ENCODE data around the gene CNIH1. TPM values are rescaled to one million over a fixed set of nuclear protein-coding genes. Genes with fewer than 3 reads are reported as not detected.
"Not testable (repeated sequence)": the region's sequence is repeated elsewhere in the genome, so short reads cannot be mapped to it uniquely, and the experiment has no call there.

The CNIH1 gene
- total RNA-seq, 1 experiment from 2014 or later: 80.7 TPM

DNA sequence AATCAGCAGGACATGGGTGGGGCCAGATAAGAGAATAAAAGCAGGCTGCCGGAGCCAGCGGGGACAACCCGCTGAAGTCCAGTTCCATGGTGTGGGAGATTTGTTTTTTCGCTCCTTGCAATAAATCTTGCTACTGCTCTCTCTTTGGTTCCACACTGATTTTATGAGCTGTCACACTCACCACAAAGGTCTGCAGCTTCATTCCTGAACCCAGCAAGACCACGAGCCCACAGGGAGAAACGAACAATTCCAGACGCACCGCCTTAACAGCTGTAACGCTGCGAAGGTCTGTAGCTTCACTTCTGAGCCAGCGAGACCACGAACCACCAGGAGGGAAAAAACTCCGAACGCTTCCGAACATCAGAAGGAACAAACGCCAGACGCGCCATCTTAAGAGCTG, 2.8 kb upstream of the CNIH1 start:
- ChIA-PET CTCF (interaction anchor here (2.2 kb wide), 1 partner anchor 77 kb away, joined by 7 read pairs; no protein-coding TSS in a partner anchor), POLR2A (no interaction called here)
- Mint-ChIP-seq H3K36me3 (no peaks in the 10 kb centered on the region), H3K4me1 (peaks cover 27% of the 10 kb centered on the region), H3K9me3 (0 out of 2 replicates have a peak, but pooled peaks cover 7% of the 10 kb centered on the region), H3K27ac (no peak overlapping the region), H3K4me3 (no peak overlapping the region), H3K27me3 (ENCODE audit: low read depth) (peaks cover 3% of the 10 kb centered on the region; the same call in 1 of the 2 replicates)
- TF ChIP-seq, protein P1, sequence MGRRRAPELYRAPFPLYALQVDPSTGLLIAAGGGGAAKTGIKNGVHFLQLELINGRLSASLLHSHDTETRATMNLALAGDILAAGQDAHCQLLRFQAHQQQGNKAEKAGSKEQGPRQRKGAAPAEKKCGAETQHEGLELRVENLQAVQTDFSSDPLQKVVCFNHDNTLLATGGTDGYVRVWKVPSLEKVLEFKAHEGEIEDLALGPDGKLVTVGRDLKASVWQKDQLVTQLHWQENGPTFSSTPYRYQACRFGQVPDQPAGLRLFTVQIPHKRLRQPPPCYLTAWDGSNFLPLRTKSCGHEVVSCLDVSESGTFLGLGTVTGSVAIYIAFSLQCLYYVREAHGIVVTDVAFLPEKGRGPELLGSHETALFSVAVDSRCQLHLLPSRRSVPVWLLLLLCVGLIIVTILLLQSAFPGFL (CRISPR knock-in tag; IDR thresholded peaks at IDR 0.05; ENCODE audit: borderline replicate concordance): no peak
- TF ChIP-seq, protein P2, sequence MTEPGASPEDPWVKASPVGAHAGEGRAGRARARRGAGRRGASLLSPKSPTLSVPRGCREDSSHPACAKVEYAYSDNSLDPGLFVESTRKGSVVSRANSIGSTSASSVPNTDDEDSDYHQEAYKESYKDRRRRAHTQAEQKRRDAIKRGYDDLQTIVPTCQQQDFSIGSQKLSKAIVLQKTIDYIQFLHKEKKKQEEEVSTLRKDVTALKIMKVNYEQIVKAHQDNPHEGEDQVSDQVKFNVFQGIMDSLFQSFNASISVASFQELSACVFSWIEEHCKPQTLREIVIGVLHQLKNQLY (CRISPR knock-in tag; IDR thresholded peaks at IDR 0.05): no peak
- TF ChIP-seq, protein P3, sequence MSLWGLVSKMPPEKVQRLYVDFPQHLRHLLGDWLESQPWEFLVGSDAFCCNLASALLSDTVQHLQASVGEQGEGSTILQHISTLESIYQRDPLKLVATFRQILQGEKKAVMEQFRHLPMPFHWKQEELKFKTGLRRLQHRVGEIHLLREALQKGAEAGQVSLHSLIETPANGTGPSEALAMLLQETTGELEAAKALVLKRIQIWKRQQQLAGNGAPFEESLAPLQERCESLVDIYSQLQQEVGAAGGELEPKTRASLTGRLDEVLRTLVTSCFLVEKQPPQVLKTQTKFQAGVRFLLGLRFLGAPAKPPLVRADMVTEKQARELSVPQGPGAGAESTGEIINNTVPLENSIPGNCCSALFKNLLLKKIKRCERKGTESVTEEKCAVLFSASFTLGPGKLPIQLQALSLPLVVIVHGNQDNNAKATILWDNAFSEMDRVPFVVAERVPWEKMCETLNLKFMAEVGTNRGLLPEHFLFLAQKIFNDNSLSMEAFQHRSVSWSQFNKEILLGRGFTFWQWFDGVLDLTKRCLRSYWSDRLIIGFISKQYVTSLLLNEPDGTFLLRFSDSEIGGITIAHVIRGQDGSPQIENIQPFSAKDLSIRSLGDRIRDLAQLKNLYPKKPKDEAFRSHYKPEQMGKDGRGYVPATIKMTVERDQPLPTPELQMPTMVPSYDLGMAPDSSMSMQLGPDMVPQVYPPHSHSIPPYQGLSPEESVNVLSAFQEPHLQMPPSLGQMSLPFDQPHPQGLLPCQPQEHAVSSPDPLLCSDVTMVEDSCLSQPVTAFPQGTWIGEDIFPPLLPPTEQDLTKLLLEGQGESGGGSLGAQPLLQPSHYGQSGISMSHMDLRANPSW (CRISPR knock-in tag; conservative IDR thresholded peaks at IDR 0.05; ENCODE audit: low read depth): no peak
- TF ChIP-seq ATF1 (CRISPR knock-in tag; IDR thresholded peaks at IDR 0.05) (no peak), SMAD4 (CRISPR knock-in tag; IDR thresholded peaks at IDR 0.05) (no peak), FOXJ3 (CRISPR knock-in tag; IDR thresholded peaks at IDR 0.05; ENCODE audit: borderline replicate concordance) (no peak), FOXP1 (CRISPR knock-in tag; IDR thresholded peaks at IDR 0.05; ENCODE audit: borderline replicate concordance) (no peak), GRHL2 (CRISPR knock-in tag; IDR thresholded peaks at IDR 0.05; ENCODE audit: insufficient replicate concordance, severe bottlenecking) (no peak), TCF7 (CRISPR knock-in tag; IDR thresholded peaks at IDR 0.05; ENCODE audit: low read depth) (no peak), TP53 (CRISPR knock-in tag; IDR thresholded peaks at IDR 0.05) (no peak), ZNF121 (CRISPR knock-in tag; IDR thresholded peaks at IDR 0.05) (no peak)
- TF ChIP-seq, protein P4, sequence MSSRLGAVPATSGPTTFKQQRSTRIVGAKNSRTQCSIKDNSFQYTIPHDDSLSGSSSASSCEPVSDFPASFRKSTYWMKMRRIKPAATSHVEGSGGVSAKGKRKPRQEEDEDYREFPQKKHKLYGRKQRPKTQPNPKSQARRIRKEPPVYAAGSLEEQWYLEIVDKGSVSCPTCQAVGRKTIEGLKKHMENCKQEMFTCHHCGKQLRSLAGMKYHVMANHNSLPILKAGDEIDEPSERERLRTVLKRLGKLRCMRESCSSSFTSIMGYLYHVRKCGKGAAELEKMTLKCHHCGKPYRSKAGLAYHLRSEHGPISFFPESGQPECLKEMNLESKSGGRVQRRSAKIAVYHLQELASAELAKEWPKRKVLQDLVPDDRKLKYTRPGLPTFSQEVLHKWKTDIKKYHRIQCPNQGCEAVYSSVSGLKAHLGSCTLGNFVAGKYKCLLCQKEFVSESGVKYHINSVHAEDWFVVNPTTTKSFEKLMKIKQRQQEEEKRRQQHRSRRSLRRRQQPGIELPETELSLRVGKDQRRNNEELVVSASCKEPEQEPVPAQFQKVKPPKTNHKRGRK (CRISPR knock-in tag; IDR thresholded peaks at IDR 0.05; ENCODE audit: borderline replicate concordance): no peak
- TF ChIP-seq, protein P5, sequence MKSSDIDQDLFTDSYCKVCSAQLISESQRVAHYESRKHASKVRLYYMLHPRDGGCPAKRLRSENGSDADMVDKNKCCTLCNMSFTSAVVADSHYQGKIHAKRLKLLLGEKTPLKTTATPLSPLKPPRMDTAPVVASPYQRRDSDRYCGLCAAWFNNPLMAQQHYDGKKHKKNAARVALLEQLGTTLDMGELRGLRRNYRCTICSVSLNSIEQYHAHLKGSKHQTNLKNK (CRISPR knock-in tag; IDR thresholded peaks at IDR 0.05): no peak
- TF ChIP-seq, protein P6, sequence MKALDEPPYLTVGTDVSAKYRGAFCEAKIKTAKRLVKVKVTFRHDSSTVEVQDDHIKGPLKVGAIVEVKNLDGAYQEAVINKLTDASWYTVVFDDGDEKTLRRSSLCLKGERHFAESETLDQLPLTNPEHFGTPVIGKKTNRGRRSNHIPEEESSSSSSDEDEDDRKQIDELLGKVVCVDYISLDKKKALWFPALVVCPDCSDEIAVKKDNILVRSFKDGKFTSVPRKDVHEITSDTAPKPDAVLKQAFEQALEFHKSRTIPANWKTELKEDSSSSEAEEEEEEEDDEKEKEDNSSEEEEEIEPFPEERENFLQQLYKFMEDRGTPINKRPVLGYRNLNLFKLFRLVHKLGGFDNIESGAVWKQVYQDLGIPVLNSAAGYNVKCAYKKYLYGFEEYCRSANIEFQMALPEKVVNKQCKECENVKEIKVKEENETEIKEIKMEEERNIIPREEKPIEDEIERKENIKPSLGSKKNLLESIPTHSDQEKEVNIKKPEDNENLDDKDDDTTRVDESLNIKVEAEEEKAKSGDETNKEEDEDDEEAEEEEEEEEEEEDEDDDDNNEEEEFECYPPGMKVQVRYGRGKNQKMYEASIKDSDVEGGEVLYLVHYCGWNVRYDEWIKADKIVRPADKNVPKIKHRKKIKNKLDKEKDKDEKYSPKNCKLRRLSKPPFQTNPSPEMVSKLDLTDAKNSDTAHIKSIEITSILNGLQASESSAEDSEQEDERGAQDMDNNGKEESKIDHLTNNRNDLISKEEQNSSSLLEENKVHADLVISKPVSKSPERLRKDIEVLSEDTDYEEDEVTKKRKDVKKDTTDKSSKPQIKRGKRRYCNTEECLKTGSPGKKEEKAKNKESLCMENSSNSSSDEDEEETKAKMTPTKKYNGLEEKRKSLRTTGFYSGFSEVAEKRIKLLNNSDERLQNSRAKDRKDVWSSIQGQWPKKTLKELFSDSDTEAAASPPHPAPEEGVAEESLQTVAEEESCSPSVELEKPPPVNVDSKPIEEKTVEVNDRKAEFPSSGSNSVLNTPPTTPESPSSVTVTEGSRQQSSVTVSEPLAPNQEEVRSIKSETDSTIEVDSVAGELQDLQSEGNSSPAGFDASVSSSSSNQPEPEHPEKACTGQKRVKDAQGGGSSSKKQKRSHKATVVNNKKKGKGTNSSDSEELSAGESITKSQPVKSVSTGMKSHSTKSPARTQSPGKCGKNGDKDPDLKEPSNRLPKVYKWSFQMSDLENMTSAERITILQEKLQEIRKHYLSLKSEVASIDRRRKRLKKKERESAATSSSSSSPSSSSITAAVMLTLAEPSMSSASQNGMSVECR (CRISPR knock-in tag; IDR thresholded peaks at IDR 0.05; ENCODE audit: borderline replicate concordance): no peak
- TF ChIP-seq, protein P7, sequence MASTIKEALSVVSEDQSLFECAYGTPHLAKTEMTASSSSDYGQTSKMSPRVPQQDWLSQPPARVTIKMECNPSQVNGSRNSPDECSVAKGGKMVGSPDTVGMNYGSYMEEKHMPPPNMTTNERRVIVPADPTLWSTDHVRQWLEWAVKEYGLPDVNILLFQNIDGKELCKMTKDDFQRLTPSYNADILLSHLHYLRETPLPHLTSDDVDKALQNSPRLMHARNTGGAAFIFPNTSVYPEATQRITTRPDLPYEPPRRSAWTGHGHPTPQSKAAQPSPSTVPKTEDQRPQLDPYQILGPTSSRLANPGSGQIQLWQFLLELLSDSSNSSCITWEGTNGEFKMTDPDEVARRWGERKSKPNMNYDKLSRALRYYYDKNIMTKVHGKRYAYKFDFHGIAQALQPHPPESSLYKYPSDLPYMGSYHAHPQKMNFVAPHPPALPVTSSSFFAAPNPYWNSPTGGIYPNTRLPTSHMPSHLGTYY (CRISPR knock-in tag; IDR thresholded peaks at IDR 0.05): no peak
- no peak for DNase-seq (ENCODE audit: low spot score)
- ATAC-seq: no peak

DNA sequence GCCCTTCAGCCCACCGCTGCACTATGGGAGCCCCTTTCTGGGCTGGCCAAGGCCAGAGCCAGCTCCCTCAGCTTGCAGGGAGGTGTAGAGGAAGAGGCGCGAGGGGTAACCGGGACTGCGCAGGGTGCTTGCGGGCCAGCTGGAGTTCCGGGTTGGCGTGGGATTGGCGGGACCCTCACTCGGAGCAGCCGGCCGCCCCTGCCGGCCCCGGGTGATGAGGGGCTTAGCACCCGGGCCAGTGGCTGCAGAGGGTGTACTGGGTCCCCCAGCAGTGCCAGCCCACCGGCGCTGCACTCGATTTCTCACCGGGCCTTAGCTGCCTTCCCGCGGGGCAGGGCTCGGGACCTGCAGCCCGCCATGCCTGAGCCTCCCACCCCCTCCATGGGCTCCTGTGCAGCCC, 1.8 kb upstream of the CNIH1 start:
- CTCF ChIA-PET: interaction anchor here (2.2 kb wide), 1 partner anchor 76 kb away, joined by 7 read pairs; no protein-coding TSS in a partner anchor
- H3K36me3 Mint-ChIP-seq; H3K9me3 Mint-ChIP-seq; H3K4me3 Mint-ChIP-seq; POLR2A ChIA-PET; H3K27me3 Mint-ChIP-seq (ENCODE audit: low read depth); H3K27ac Mint-ChIP-seq; DNase-seq (ENCODE audit: low spot score); ATAC-seq: not testable (repeated sequence)
- H3K4me1 Mint-ChIP-seq: peaks cover 38% of the 10 kb centered on the region

Data from WTC11 (cell line).